ENCODE data around the gene MYCL. TPM values are rescaled to one million over a fixed set of nuclear protein-coding genes. Genes with fewer than 3 reads are reported as not detected.

MYCL gene
- total and polyA plus RNA-seq, 2 of the 8 experiments (the other 6 are each of a cell fraction or from before 2014, with no cell fraction given), result 20.3 to 28.8 TPM

DNA sequence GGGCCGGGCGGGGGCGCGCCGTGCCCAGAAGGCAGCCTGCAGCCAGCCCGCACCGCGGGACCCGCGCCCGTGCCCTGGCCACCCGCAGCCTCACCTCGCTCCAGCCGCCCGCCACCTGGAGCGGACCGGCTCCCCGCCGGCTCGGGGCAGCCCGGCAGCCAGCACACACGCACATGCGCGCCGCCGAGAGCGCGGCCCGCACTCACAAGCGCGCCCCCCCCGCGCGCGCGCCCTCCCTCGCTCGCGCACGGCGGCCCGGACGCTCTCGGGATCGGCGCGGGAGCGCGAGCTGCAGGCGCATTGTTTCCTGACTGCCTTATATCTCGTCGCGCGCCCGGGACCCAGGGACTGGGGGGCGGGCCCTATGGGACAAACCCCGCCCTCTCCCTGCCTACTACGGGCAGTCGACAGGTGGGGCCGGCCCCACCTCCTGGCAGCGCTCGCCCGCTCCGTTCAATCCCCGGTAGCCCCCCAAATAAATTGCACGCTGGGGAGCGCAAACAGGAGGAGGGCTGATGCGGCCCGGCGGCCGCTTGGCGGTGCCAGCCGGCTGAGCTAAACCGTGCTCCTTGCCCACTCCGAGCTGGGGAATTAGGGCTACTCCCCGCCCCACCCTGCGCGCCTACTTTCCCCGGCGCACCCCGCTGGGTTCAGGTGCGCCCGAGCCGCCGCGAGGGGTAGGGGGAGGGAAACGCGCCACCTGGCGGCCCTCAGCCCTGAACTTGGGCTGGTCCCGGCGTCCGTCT is at the start of gene MYCL (continued):
- TF ChIP-seq, protein P1, sequence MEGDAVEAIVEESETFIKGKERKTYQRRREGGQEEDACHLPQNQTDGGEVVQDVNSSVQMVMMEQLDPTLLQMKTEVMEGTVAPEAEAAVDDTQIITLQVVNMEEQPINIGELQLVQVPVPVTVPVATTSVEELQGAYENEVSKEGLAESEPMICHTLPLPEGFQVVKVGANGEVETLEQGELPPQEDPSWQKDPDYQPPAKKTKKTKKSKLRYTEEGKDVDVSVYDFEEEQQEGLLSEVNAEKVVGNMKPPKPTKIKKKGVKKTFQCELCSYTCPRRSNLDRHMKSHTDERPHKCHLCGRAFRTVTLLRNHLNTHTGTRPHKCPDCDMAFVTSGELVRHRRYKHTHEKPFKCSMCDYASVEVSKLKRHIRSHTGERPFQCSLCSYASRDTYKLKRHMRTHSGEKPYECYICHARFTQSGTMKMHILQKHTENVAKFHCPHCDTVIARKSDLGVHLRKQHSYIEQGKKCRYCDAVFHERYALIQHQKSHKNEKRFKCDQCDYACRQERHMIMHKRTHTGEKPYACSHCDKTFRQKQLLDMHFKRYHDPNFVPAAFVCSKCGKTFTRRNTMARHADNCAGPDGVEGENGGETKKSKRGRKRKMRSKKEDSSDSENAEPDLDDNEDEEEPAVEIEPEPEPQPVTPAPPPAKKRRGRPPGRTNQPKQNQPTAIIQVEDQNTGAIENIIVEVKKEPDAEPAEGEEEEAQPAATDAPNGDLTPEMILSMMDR (IDR thresholded peaks at IDR 0.05; ENCODE audit: control extremely low read depth in 1 of 3, insufficient read depth in 1 of 3, low read depth in 1 of 3, low read length in 3 of 3), result peak; percentile 76 to 86 (median 76)
- TF ChIP-seq KDM4A (IDR thresholded peaks at IDR 0.05; ENCODE audit: low read depth, low read length, severe bottlenecking) (peak; percentile 85), CBX8 (IDR thresholded peaks at IDR 0.05; ENCODE audit: borderline replicate concordance, low read depth, low read length) (no peak), SP4 (IDR thresholded peaks at IDR 0.05; ENCODE audit: low read length) (no peak), SP2 (IDR thresholded peaks at IDR 0.05; ENCODE audit: low read length) (no peak), ZNF274 (IDR thresholded peaks at IDR 0.05; ENCODE audit: borderline replicate concordance, extremely low read depth, low read length) (no peak), GTF2F1 (IDR thresholded peaks at IDR 0.05; ENCODE audit: borderline replicate concordance, low read depth, low read length) (no peak), EP300 (IDR thresholded peaks at IDR 0.05; ENCODE audit: borderline replicate concordance in 1 of 2, low read depth in 2 of 2, low read length in 2 of 2) (0 out of 3 replicates have a peak, but pooled peaks of 1 of the 2 experiments have one; percentile 63), EGR1 (IDR thresholded peaks at IDR 0.05; ENCODE audit: borderline replicate concordance, low read depth, low read length) (no peak), YY1 (IDR thresholded peaks at IDR 0.05; ENCODE audit: low read depth, low read length) (no peak), NRF1 (IDR thresholded peaks at IDR 0.05; ENCODE audit: low read depth, low read length) (no peak), FOSL1 (IDR thresholded peaks at IDR 0.05; ENCODE audit: insufficient read depth, low read depth, low read length) (no peak), ASH2L (IDR thresholded peaks at IDR 0.05; ENCODE audit: low read length) (peak; percentile 58), RAD21 (IDR thresholded peaks at IDR 0.05 in 1 of 2, conservative IDR thresholded peaks at IDR 0.05 in 1 of 2; ENCODE audit: low read depth in 2 of 2, low read length in 2 of 2) (peak; percentile 57 to 77), JUN (IDR thresholded peaks at IDR 0.05; ENCODE audit: low read depth, low read length) (no peak), TEAD4 (IDR thresholded peaks at IDR 0.05; ENCODE audit: low read depth, low read length) (0 out of 2 replicates have a peak, but pooled peaks have one; percentile 16), RNF2 (IDR thresholded peaks at IDR 0.05; ENCODE audit: borderline replicate concordance, low read depth, low read length, missing control alignments, poor library complexity, severe bottlenecking) (no peak), EZH2 (IDR thresholded peaks at IDR 0.05; ENCODE audit: low read depth, low read length, severe bottlenecking) (no peak), KDM5A (IDR thresholded peaks at IDR 0.05; ENCODE audit: low read length) (no peak)
- TF ChIP-seq, protein P2, sequence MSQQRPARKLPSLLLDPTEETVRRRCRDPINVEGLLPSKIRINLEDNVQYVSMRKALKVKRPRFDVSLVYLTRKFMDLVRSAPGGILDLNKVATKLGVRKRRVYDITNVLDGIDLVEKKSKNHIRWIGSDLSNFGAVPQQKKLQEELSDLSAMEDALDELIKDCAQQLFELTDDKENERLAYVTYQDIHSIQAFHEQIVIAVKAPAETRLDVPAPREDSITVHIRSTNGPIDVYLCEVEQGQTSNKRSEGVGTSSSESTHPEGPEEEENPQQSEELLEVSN (IDR thresholded peaks at IDR 0.05), result peak; percentile 62

Data from H1 (cell line).